ENCODE results near the gene ARID5A. TPM values are rescaled to one million over a fixed set of nuclear protein-coding genes. Genes with fewer than 3 reads are reported as not detected.

ARID5A gene
- total RNA-seq, 5 donors from 2014 or later (not counting 1 experiment from before 2014, with no cell fraction given), result 105 to 140 (median 116) TPM

Other genes starting within 250 kb of the ARID5A start
- gene SNRNP200, start 231.2 kb upstream of the ARID5A start, total RNA-seq, result 100 to 1,000 TPM; 200 to 254 (median 203) TPM
- gene ITPRIPL1, start 211.4 kb upstream of the ARID5A start, total RNA-seq, result 10 to 100 TPM in 4 of 5 donors, 1 to 10 TPM in 1; 3.9 to 13.7 (median 12.7) TPM
- 1 to 10 TPM; 1.9 to 5.5 (median 4.0) TPM for gene NCAPH, start 201.0 kb upstream of the ARID5A start, total RNA-seq
- gene NEURL3, start 31.4 kb upstream of the ARID5A start, total RNA-seq, result under 1 TPM in 1 of 5 donors, not detected in 4; 0.23 TPM
- 10 to 100 TPM; 55.1 to 67.6 (median 60.2) TPM for gene KANSL3, start 101.6 kb downstream of the ARID5A start, total RNA-seq
- not detected for gene FER1L5, start 106.0 kb downstream of the ARID5A start, total RNA-seq
- 1 to 10 TPM; 4.7 to 8.9 (median 7.8) TPM for gene LMAN2L, start 203.3 kb downstream of the ARID5A start, total RNA-seq
- 1 to 10 TPM; 5.3 to 9.4 (median 6.4) TPM for gene CNNM4, start 224.2 kb downstream of the ARID5A start, total RNA-seq

Data from T-cell (primary cell).